Panc1 (cell line): ENCODE results near the gene TBC1D22A. TPM values are rescaled to one million over a fixed set of nuclear protein-coding genes. Genes with fewer than 3 reads are reported as not detected.

Experiments used
- ATAC-seq: fragments of 200-7000 bp; cut with Tn5 transposase; 2 replicates; pipeline ENCODE4 v1.9.1; 2020; ENCODE audit warnings: mild to moderate bottlenecking, moderate library complexity
- BruUV-seq: library from RNA; stranded (reverse); fragments of 400-500 nt; replicated peaks from 2 replicates; lab custom pipeline; 2021; lab: Mats Ljungman, UMichigan
- CTCF ChIA-PET: fragments of 300-600 bp; sonication (Branson Sonifier 250); formaldehyde crosslinking; loops from one replicate; lab custom pipeline; 2022; ENCODE audit warnings: antibody characterized with exemption; lab: Charles Lee
- POLR2A ChIA-PET: fragments of 300-600 bp; sonication (Branson Sonifier 250); formaldehyde crosslinking; loops from one replicate; lab custom pipeline; 2022; ENCODE audit warnings: antibody characterized with exemption; lab: Charles Lee
- DNase-seq: peaks from one replicate; pipeline ENCODE4 v3.0.0-alpha.2; 2010; ENCODE audit warnings: low read depth, low spot score
- H3K27ac ChIP-seq: 2 replicates; pipeline ENCODE4 v1.5.1; 2011; ENCODE audit warnings: mild to moderate bottlenecking, low read length, inconsistent platforms
- H3K27me3 ChIP-seq: fragments of 200-500 bp; sonication (Bioruptor generic); 2 replicates; pipeline ENCODE4 v1.6.0; 2014; ENCODE audit warnings: low read length, inconsistent platforms; ENCODE audit not compliant: control insufficient read depth, insufficient read depth
- H3K36me3 ChIP-seq: fragments of 200-500 bp; sonication (Bioruptor generic); 2 replicates; pipeline ENCODE4 v1.5.1; 2014; ENCODE audit warnings: inconsistent platforms, mild to moderate bottlenecking, low read length, moderate library complexity; ENCODE audit not compliant: control insufficient read depth, insufficient read depth
- H3K4me1 ChIP-seq: 2 replicates; pipeline ENCODE4 v1.5.1; 2011; ENCODE audit warnings: inconsistent platforms, mild to moderate bottlenecking, low read length, moderate library complexity; ENCODE audit not compliant: control insufficient read depth, insufficient read depth
- H3K4me3 ChIP-seq, 2 experiments: 2 replicates each; pipeline ENCODE4 v1.5.1; 2011 to 2012; ENCODE audit warnings: low read depth in 2 of 2, low read length in 2 of 2, mild to moderate bottlenecking in 2 of 2, inconsistent platforms in 1 of 2, moderate library complexity in 1 of 2
- H3K9me3 ChIP-seq: fragments of 200-500 bp; sonication (Bioruptor generic); 2 replicates; pipeline ENCODE4 v1.5.1; 2014; ENCODE audit warnings: low read depth, mild to moderate bottlenecking, inconsistent platforms, low read length, moderate library complexity; ENCODE audit not compliant: control insufficient read depth, insufficient read depth
- CTCF ChIP-seq: fragments of 450-650 bp; IDR thresholded peaks from 2 replicates; pipeline ENCODE4 v1.5.1; 2017; ENCODE audit warnings: mild to moderate bottlenecking
- POLR2AphosphoS5 ChIP-seq: IDR thresholded peaks from 2 replicates; pipeline ENCODE4 v1.6.1; 2012; ENCODE audit warnings: mild to moderate bottlenecking, low read depth, low read length, moderate library complexity
- SIN3A ChIP-seq: IDR thresholded peaks from 2 replicates; pipeline ENCODE4 v1.6.1; 2012; ENCODE audit warnings: low read depth, mild to moderate bottlenecking, low read length, moderate library complexity, borderline replicate concordance; ENCODE audit not compliant: insufficient read depth
- TCF7L2 ChIP-seq: IDR thresholded peaks from 2 replicates; pipeline ENCODE4 v1.6.1; 2011; ENCODE audit warnings: mild to moderate bottlenecking, low read depth, low read length, inconsistent platforms
- in situ Hi-C: cut with HindIII; loops from 2 replicates; pipeline ENCODE4 v1.10.0; 2016; ENCODE audit warnings: low sequenced_read_pairs, low pct_unique_long_range_greater_than_20kb
- intact Hi-C: fragments of 100-400 bp; cut with micrococcal nuclease; formaldehyde crosslinking; loops from one replicate; pipeline ENCODE4 v1.10.0; 2022; ENCODE audit not compliant: unreplicated experiment
- total RNA-seq: library from RNA; stranded (reverse); gene quantifications from one replicate; pipeline ENCODE4 v1.2.1, GENCODE V29; 2021; ENCODE audit not compliant: unreplicated experiment
- TF ChIP-seq, protein P1 (sequence below), 2 experiments: IDR thresholded peaks; 2 replicates each; pipeline ENCODE4 v1.6.1; 2011 to 2012; ENCODE audit warnings: low read depth in 2 of 2, control low read depth in 1 of 2, low read length in 1 of 2, mild to moderate bottlenecking in 1 of 2, moderate library complexity in 1 of 2; ENCODE audit not compliant: insufficient read depth in 1 of 2

TBC1D22A gene
- total RNA-seq, 1 experiment from 2014 or later, result 28.7 TPM

- peaks cover 3% of the 10 kb centered on the region; the same call in 1 of the 2 replicates for H3K4me1 ChIP-seq
- intact Hi-C loops (no loop called here), in situ Hi-C loops (no loop called here)
- no TSS peak for BruUV-seq
- H3K27me3 ChIP-seq, result no peaks in the 10 kb centered on the region
- no peaks in the 10 kb centered on the region for H3K9me3 ChIP-seq
- DNase-seq, result no peak
- ATAC-seq, result no peak
- H3K36me3 ChIP-seq, result no peaks in the 10 kb centered on the region
- CTCF ChIA-PET, result no interaction called here
- POLR2A ChIA-PET, result no interaction called here
- H3K27ac ChIP-seq, result no peak overlapping the region
- TF ChIP-seq TCF7L2, result no peak
- H3K4me3 ChIP-seq, result no peak overlapping the region
Measured at GRCh38 chr22:47148510-47148909, 386.1 kb downstream of the TBC1D22A start.

DNA sequence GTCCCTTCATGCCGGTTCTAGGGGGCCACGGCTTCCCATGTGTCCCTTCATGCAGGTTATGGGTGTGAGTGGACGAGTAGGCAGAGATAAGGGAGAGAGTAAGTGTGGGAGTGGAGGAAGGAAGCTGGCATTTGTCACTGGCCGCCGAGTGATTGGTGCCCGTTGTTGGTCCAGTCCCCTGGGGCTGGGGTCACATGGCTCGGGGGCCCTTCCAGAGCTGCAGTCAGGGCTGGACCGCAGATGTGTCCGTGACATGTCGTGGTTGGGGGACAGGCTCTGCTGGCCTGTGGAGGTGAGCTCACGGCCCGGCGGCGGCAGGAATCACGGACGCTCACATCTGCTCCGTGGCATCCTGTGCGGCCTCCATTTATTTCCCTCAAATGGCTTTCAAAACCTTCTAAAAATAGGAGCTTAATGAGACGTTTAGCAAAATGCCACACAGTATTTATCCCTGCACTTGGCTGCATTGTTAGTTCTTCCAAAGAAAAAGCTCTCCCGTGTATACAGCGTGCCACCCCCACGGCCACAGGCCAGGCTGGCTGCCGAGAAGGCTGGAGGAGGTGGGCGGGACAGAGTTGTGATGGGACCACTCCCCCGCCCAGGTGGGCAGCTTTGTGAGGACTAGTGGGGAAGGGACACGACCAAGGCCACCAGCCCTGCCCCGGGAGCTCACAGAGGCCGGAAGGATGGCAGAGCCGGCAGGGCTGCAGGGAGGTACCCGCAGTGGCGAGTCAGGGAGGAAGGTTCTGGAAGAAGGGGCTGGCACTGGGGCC, 386.7 kb downstream of the TBC1D22A start:
- BruUV-seq, result no TSS peak
- no peak overlapping the region for H3K4me3 ChIP-seq
- no peak for ATAC-seq
- H3K27ac ChIP-seq, result no peak overlapping the region
- H3K27me3 ChIP-seq, result no peaks in the 10 kb centered on the region
- ChIA-PET CTCF (no interaction called here), POLR2A (interaction anchor here (0.6 kb wide), 1 partner anchor 368 kb away, joined by 11 read pairs; no protein-coding TSS in a partner anchor)
- H3K9me3 ChIP-seq, result no peaks in the 10 kb centered on the region
- in situ Hi-C loops, result no loop called here
- no peaks in the 10 kb centered on the region for H3K36me3 ChIP-seq
- H3K4me1 ChIP-seq, result peaks cover 3% of the 10 kb centered on the region; the same call in 1 of the 2 replicates
- no peak for TF ChIP-seq SIN3A
- no peak for DNase-seq
- intact Hi-C loops, result no loop called here

DNA sequence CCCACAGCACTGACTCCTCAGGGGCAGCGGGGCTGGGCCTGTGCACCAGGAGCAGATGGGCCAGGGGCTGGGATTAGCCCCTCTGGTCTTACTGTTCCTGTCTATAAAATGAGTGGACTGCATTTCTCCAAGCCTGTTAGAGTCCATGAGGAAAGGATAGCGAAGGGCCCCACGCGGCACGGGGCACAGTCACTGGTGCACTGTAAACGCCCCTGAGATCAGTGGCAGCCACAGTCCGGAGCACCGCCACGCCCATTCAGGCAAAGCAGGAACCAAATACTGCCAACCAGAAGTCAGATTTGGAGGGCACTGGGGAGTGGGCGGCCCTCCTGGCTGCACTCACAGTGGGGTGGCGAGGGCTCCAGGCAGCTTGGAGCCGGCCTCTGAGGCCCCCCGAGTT, 387.5 kb downstream of the TBC1D22A start:
- intact Hi-C loops, result no loop called here
- H3K4me1 ChIP-seq, result peaks cover 3% of the 10 kb centered on the region; the same call in 1 of the 2 replicates
- H3K27me3 ChIP-seq, result no peaks in the 10 kb centered on the region
- ATAC-seq, result no peak
- in situ Hi-C loops, result no loop called here
- TF ChIP-seq CTCF, result no peak
- TF ChIP-seq SIN3A, result no peak
- no peak for TF ChIP-seq TCF7L2
- no peak for TF ChIP-seq POLR2AphosphoS5
- TF ChIP-seq, protein P1, sequence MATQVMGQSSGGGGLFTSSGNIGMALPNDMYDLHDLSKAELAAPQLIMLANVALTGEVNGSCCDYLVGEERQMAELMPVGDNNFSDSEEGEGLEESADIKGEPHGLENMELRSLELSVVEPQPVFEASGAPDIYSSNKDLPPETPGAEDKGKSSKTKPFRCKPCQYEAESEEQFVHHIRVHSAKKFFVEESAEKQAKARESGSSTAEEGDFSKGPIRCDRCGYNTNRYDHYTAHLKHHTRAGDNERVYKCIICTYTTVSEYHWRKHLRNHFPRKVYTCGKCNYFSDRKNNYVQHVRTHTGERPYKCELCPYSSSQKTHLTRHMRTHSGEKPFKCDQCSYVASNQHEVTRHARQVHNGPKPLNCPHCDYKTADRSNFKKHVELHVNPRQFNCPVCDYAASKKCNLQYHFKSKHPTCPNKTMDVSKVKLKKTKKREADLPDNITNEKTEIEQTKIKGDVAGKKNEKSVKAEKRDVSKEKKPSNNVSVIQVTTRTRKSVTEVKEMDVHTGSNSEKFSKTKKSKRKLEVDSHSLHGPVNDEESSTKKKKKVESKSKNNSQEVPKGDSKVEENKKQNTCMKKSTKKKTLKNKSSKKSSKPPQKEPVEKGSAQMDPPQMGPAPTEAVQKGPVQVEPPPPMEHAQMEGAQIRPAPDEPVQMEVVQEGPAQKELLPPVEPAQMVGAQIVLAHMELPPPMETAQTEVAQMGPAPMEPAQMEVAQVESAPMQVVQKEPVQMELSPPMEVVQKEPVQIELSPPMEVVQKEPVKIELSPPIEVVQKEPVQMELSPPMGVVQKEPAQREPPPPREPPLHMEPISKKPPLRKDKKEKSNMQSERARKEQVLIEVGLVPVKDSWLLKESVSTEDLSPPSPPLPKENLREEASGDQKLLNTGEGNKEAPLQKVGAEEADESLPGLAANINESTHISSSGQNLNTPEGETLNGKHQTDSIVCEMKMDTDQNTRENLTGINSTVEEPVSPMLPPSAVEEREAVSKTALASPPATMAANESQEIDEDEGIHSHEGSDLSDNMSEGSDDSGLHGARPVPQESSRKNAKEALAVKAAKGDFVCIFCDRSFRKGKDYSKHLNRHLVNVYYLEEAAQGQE (IDR thresholded peaks at IDR 0.05; ENCODE audit: insufficient read depth in 1 of 2, low read depth in 2 of 2, low read length in 1 of 2), result no peak
- BruUV-seq, result no TSS peak
- no peaks in the 10 kb centered on the region for H3K36me3 ChIP-seq
- ChIA-PET CTCF (no interaction called here), POLR2A (no interaction called here)
- no peak overlapping the region for H3K4me3 ChIP-seq
- no peak for DNase-seq
- no peaks in the 10 kb centered on the region for H3K9me3 ChIP-seq
- no peak overlapping the region for H3K27ac ChIP-seq
